HPDE6-E6E7 (cell line): ENCODE results near the gene MRPL34.
A peak's percentile ranks its signal among the peaks of the same experiment; 100 is the strongest.
"Not testable (repeated sequence)": the region's sequence is repeated elsewhere in the genome, so short reads cannot be mapped to it uniquely, and the experiment has no call there.

Experiments used
- DNase-seq: peaks from one replicate; pipeline ENCODE4 v3.0.0; 2011; ENCODE audit warnings: missing footprints; ENCODE audit errors: extremely low spot score

Gene MRPL34

DNA sequence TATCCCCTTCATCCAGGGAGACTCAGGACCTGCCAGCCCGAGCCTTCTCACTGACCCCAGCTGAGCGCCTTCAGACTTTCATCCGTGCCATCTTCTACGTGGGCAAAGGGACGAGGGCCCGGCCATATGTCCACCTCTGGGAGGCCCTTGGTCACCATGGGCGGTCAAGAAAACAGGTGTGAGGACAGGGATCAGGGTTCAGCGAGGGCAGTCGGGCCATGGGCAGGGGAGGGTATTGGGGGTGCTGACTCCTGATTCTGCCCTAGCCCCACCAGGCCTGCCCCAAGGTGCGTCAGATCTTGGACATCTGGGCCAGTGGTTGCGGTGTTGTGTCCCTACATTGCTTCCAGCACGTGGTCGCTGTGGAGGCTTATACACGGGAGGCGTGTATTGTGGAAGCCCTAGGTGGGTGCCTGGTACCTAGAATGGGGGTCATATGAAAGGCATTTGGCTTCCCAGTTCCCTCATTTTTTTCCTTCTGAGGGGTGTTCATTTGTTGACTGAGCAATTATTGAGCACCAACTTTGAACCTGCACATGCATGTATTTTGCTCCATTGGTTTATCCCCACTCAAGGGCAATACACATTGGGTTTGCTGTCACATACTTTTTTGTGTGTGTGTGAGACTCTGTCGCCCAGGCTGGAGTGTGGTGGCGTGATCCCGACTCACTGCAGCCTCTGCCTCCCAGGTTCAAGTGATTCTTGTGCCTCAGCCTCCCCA lies 20.1 kb upstream of the MRPL34 start:
- no peak for DNase-seq

DNA sequence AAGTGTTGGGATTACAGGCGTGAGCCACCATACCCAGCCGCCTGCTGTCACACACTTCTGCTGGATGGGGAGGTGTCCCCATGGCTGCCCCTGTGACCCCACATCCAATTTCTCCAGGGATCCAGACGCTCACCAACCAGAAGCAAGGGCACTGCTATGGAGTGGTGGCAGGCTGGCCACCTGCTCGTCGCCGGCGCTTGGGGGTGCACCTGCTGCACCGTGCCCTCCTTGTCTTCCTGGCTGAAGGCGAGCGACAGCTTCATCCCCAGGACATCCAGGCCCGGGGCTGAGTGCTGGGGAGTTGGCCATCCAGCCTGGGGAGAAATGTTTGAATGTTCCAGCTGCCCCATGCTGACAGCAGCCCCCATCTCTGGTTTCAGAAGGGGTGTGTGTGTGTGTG lies 19.4 kb upstream of the MRPL34 start:
- no peak for DNase-seq

DNA sequence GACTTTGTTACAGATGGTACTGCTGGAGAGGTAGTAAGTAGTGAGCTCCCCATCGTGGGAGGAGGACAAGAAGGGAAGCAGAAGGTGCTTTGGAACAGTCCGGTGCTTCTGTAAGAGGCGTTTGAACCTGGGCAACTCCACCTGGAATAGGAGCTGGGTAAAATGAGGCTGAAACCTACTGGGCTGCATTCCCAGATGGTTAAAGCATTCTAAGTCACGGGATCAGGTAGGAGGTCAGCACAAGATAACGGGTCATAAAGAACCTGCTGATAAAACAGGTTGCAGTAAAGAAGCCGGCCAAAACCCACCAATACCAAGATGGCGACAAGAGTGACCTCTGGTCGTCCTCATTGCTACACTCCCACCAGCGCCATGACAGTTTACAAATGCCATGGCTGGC lies 18.9 kb upstream of the MRPL34 start:
- no peak for DNase-seq

DNA sequence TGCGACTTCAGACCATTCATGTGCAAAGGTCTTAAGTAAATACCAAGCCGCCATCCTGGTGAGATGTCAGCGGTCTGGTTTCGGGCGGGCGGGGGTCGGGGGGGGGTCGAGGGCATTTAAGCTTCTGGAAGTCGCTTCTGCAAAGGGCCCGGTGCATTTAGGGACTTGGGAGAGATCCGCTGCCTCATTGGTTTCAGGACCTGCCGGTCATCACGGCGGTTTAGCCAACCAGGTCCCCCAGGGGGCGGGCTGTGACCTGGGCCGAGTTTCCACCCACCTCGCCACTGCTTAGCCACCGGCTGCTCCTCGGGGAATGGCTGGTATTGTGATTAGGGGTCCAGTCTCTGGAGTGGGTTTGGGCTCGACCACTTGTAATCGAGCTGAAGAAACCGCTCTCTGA lies 16.2 kb upstream of the MRPL34 start:
- DNase-seq, result no peak

DNA sequence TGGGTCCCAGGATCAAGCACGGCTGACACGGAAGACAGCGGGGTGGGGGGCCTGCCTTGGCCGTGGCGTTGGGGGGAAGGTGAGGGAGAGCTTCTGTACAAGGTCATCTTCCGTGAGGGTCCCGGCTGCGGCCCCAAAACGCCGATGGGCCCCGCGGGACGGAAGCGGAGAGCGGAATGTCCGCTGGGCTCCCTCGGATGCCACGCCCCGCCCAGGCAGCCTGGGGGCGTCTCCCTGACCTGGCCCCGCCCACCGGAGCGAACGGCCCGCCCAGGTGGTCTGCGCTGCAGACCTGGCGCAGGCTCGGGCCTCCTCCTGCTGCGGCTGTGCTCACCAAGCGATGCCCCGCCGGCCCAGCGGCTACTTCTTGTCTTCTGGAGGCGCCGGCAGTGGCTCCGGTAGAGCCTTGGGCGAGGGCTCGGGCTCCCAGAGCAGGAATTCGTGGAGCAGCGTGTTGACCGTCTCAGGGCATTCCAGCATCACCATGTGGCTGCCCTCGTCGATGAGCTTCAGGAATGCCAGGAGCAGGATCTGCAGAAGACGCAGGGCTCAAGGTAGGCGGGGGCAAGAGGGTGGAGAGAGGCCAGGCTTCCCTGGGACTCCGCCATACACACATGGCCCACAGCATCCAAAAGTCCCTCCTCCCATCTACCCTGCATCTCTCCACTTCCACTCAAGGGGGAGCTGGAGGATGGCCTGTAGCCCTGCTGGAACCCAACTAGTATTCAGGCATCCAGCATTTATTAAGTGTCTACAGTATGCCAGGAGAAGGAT lies 13.2 kb upstream of the MRPL34 start:
- DNase-seq, result peak; percentile 97

DNA sequence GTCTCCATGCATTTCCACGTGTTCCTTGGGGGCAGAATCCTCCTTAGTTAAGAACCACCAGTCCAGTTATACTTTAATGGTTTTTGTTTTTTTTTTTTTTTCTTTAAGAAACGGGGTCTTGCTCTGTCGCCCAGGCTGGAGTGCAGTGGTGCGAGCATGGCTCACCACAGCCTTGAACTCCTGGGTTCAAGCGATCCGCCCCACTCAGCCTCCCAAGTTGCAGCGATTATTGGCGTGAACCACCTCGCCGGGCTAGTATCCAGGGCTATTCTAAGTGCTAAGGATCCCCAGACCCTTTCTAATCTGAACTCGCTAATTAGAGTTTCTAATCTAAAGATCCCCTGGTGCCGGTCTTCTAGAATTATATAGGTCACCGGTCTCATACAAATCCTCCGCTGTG lies 12.1 kb upstream of the MRPL34 start:
- no peak for DNase-seq

DNA sequence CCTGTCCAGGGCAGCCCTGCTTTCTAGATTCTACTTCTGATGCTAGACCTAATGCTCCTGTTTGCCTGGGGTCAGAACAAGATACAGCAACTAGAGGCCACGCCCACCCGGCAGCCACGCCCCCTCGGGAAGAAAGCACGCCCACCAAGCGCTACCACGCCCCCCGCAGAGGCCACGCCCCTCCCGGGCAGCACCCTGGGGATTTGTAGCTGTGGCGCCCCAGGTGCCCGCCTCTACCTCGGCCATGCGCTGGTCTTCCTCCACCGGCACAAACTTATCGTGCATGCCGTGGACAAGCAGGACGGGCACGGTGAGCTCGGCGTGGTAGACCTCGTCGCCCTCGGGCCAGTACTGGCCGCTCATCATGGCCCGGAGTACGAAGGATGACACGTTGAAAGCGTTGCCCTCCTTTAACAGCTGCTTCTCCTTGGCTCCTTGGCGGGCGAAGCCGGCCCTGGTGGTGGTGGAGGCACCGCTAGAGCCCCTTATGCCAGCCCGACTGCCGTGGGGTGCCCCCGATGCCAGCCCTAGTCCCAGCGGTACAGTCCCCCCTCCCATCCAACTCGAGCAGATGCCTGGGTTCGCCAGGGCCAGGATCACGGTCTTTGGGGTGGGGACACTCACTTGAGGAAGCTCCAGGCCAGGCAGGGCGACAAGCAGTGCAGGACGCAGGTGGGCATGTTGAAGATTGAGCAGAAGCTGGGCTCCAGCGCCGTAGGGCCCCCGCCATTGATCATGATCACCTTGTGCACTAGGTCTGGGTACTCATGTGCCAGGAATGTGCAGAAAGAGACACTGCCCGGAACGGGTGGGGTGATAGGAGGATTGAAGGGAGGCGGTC lies 11.4 kb upstream of the MRPL34 start:
- DNase-seq, result no peak

DNA sequence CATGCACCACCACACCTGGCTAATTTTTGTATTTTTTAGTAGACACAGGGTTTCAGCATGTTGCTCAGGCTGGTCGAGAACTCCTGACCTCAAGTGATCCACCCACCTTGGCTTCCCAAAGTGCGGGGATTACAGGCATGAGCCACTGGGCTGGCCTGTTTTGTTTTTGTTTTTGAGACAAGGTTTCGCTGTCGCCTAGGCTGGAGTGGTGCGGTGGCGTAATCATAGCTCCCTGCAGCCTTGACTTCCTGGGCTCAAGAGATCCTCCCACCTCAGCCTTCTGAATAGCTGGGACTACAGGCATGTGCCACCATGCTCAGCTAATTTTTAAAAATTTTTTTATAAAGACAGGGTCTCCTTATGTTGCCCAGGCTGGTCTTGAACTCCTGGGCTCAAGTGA lies 10.1 kb upstream of the MRPL34 start:
- not testable (repeated sequence) for DNase-seq

DNA sequence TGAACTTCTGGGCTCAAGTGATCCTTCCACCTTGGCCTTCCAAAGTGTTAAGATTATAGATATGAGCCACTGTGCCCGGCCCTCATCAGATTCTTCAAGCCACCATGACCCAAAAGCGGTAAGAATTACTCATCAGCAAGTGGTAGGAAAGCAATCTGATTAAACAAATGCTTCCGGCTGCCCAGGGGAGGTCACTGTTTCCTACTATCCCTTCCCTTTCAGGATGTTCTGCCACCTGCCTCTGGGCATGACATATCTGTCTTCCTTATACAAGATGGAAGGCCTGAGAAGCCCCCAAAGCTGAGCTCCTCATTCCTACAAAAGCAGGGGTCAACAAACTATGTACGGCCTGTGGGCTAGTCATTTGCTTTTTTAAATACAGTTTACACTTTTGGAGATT lies 9.4 kb upstream of the MRPL34 start:
- DNase-seq, result peak; percentile 76

DNA sequence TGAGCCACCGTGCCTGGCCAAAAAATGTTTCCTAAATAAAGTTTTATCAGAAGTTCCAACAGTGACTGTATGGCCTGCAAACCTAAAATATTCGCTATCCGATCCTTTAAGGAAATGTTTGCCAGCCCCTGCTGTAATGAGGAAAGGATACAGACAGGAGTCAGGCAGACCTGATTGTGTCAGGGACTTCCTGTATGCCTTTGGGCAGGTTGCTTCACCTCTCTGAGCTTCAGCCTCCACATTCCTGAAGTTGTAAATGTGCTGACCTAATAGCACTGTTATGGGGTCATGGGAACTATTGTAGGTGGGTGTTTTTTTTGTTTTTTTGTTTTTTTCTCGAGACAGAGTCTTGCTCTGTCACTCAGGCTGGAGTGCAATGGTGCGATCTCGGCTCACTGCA lies 8.7 kb upstream of the MRPL34 start:
- no peak for DNase-seq

DNA sequence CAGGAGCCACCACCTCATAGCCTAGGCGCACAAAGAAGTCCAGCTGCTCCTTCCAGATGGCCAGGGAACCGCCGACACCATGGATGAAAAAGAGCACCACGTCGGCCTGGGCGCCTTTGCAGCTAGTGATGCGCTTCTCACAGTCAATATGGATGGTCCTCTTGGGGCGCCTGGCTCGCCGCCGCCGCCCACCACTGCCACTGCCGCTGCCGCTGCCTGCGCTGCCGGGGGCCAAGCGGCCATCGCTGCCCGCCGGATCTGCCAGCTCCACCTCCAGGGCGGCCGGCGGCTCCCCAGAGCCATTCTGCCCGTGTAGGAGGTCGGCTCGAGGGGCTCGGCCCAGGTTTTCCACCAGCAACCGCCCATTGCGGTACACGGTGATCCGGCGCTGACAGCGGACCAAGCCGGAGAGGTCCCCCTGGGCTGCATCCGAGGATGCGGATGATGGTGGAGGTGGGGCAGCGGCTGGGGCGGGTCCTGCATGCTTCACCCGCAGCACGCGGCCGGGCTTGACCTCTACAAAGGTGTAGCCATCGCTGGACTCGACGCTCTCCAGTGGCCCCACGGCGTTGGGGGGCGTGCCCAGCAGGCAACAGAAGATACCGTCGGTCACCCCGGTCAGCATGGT lies 4.6 kb upstream of the MRPL34 start:
- no peak for DNase-seq

DNA sequence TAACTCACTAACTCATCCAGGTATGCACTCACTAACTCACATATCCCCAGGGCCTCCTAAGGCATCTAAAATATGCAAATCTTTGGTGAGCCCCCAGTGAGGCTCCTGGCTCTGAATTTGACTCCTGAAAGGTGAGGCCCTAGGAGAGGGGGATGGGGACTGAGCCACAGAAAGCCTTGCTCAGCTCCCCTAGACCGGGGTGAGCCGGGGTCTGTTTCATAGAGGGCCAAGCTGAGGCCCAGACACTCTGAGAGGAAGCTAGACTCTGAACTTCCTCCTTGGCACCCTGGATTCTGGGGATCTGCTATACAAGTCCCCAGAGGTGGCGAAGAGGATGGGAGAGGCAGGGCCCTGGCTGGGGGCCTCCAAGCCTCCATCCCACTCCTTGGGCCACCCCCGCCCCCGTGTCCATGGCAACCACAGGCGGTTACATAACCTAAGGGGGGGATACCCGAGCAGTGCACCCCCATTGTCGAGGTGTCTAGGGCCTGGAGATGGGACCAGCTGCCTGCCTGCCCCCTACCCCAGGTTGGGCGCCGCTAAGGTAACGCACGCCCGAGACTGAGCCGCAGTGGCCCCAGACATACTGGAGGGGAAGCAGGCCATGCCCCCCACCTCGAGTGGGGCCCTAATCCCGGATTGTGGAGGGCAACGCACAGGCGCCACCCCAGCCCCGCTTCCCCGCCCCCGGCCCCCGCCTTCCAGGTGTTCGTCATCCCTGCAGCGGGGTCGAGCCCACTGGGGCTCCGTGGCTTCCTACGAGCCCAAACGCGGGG lies 3.1 kb upstream of the MRPL34 start:
- DNase-seq, result no peak

DNA sequence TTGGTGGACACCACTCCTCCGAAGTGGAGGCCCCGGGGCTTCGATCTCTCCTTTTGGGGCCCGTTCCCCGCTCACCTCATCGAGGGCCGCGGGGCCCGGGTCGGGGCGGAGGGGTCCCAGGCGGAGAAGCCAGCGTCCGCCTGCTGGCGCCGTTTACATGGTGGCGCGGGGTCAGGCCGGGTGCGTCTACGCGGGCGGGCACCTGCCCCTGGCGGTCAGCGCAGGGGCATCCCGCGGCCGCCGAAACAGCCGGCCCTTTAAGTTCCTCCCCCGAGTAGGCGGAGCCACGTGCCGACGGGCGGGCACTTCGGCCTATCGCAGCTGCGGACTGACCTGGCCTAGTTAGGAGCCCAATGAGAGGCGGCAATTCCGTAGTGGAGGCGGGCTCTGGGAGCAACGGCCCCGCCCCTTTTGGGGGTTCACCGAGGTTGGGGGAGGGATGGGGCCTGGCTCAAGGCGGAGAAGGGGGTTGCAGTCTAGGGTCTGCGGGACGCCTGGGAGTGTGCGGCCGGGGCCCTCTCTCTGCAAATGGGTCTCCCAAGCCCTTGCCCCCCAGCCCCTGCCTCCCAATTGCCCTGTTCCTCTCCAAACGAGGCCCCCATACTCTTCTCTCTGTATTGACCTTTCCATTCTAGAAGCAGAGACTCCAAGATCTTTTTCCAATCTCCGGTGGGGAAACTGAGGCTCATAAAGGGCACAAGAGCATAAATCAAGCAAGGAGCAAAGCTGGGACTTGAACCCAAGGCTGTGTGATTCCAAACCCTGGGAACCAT lies 2.3 kb upstream of the MRPL34 start, which contains the start of gene ABHD8:
Gene ABHD8, minus strand, starts transcription at position 259 of the 773 bp plus-strand sequence. CDS start 1,809 bp downstream, outside the sequence.
- DNase-seq, result peak; percentile 89

DNA sequence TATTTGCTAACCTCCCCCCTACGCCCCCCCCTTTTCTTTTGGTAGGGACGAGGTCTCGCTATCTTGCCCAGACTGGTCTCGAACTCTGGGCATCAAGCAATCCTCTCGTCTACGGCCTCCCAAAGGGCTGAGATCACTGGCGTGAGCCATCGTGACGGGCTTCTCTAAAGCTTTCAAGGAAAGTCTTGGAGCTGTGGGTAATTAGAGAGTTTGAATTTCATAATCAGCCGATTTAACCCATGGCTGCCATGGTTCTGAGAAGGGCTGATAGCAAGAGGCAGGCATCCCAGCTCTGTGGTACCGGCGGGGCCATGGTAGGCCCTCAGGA lies 1.8 kb upstream of the MRPL34 start:
- DNase-seq, result no peak

DNA sequence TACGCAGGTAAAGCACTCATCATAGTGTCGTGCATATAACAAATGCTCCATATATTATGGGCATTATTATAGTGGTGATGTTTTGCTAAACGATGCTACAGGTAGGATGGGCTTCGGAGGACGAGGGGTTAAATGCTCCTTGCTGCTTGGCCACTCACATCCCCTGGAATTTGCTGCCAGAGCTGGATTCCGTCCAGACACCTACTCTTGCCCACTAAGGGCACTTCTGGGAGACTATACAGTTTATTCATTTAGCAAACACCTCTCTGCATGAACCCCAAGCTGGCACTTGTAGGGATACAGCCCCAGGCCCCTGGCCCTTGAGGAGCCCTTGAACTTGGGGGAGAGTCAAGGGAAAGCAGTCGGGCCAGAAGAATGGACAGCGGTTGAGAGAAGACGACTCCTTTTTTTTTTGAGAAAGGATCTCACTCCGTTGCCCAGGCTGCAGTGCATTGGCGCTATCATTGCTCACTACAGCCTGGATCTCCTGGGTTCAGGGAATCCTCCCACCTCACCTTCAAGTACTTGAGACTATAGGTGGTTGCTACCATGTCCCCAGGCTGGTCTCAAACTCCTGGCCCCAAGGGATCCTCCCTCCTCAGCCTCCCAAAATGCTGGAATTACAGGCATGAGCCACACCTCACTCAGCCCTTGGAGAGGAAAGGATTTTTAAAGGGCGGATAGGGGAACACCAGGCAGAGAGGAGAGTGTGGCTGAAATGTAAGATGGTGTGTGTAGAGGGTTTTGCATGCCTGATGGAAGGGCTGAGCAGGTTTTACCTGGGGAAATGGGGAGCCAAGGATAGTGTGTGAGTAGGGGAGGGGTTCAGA lies 1.1 kb upstream of the MRPL34 start:
- DNase-seq, result no peak

DNA sequence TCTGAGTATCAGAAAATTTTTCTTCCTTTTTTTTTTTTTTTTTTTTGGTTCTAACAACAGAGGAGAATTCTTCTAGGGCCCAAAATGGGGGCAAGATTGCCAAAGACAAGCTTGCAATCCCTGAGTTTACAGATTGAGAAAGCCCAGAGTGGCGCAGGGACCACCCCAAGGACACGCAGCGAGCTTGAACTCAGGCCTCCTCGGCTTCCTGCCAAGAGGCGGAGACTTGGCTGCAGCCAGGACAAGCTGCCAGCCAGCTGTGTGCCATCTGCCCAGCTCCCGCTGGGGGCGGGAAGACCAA lies 506 bp upstream of the MRPL34 start:
- DNase-seq, result no peak

DNA sequence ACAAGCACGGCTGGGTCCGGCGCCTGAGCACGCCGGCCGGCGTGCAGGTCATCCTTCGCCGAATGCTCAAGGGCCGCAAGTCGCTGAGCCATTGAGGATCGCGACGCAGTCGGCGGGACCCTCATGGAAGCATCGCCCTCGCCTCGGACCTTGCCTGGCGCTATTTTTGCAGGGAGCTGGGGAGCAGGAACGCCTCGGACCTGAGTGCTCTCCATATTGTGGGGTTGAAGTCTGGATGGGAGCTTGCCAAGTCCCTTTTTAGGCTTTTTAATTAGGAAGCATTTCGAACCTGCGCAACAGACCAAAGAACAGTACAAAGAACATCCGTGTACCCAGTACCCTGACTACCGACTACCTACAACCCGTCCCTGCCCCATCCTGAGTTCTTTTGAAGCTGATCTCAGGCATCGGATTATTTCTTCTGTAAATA lies 628 bp downstream of the MRPL34 start:
- no peak for DNase-seq

DNA sequence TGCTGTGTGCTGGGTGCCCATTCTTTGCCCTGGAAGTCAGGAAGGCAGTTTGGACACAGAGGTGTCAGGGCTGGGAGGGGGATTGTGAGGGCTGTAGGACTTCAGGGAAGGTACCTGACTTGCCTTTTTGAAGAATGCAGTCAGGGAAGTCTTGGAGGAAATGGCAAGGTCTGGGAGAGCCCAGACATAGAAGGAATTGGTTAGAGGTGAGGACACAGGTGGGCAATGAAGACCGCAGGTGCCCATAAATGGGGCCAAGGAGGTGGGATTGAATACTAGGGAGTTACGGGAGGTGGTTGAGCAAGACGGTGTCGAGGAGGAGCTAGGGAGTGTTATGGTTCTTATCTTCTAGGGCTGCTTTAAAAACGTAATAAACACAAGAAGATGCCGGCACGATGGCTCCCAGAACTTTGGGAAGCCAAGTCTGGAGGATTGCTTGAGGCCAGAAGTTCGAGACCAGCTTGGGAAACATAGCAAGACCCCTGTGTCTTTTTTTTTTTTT lies 2.3 kb downstream of the MRPL34 start:
- no peak for DNase-seq

DNA sequence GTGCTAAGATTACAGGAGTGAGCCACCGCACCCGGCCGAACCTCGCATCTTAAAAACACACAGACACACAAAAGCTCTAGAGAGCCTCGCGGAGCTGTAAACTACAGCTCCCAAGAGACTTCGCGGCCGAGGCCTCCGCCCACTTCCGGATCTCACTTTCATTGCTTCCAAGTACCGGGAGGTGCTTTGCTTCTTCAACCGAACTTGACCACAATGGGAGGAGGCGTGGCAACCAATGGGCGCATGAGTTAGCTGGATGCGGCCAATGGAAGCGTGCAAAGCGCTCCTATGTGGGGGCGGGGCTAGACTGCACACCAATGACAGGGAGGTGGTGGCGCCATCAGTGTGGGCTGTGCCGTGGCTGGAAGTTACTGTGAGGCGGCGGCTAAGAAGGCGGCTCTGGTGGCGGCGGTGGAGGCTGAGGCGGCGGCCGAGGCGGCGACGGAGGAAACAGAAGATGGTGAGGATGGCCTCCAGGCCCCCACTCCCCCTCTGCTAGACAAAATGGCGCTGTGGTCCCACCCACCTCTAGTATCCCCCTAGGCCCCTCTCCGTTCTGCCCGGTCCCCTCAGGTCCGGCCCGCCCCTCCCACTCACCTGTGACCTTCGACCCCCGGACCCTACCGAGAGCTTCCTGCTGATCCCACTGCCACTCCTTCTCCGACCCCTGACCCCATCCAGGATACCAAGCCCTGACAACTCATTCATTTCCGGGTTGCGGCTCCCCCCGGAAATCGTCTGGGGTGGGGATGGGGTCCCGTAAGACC lies 3.7 kb downstream of the MRPL34 start, which contains the start of gene DDA1:
Gene DDA1, plus strand, starts transcription at position 366 of the 767 bp plus-strand sequence. Its CDS starts 92 bp downstream, at position 458.
- peak; percentile 99 for DNase-seq
